GM12878 (cell line): Measurements from ENCODE around the gene ATP1B1. TPM values are rescaled to one million over a fixed set of nuclear protein-coding genes. Genes with fewer than 3 reads are reported as not detected.
A peak's percentile ranks its signal among the peaks of the same experiment; 100 is the strongest.

Experiments used
- ATAC-seq: fragments of 200-7000 bp; cut with Tn5 transposase; 3 replicates; pipeline ENCODE4 v1.9.1; 2020; ENCODE audit warnings: mild to moderate bottlenecking, moderate library complexity
- BruUV-seq: library from RNA; stranded (reverse); fragments of 400-500 nt; replicated peaks from 2 replicates; lab custom pipeline; 2021; lab: Mats Ljungman, UMichigan
- CTCF ChIA-PET: fragments of 300-600 bp; sonication (Branson Sonifier 250); formaldehyde crosslinking; extraction: SDS; loops from one replicate; lab custom pipeline; 2021; ENCODE audit warnings: inconsistent platforms; lab: Yijun Ruan, JAX
- POLR2A ChIA-PET: fragments of 350-600 bp; formaldehyde crosslinking; extraction: SDS; loops from one replicate; lab custom pipeline; 2021; ENCODE audit warnings: inconsistent platforms; lab: Charles Lee
- RAD21 ChIA-PET: fragments of 300-600 bp; sonication (Branson Sonifier 250); formaldehyde crosslinking; loops from one replicate; lab custom pipeline; 2023; ENCODE audit warnings: antibody characterized with exemption; ENCODE audit not compliant: unreplicated experiment; lab: Charles Lee
- SMC1A ChIA-PET: fragments of 300-600 bp; sonication (Branson Sonifier 250); formaldehyde crosslinking; loops from one replicate; lab custom pipeline; 2023; ENCODE audit not compliant: unreplicated experiment, uncharacterized antibody; lab: Charles Lee
- DNase-seq: peaks from one replicate; pipeline ENCODE4 v3.0.0-alpha.2; 2011; ENCODE audit warnings: low read depth, low spot score
- FAIRE-seq: peaks from 3 replicates; lab custom pipeline; 2011; peaks lifted over from hg19 to GRCh38; lab: Jason Lieb, UNC
- H2AFZ ChIP-seq: 2 replicates; pipeline ENCODE4 v1.6.0; 2011; ENCODE audit warnings: low read depth, low read length, control low read depth; ENCODE audit not compliant: control insufficient read depth
- H3K27ac ChIP-seq: 2 replicates; pipeline ENCODE4 v1.5.1; 2011; ENCODE audit warnings: control low read depth; ENCODE audit not compliant: control insufficient read depth, insufficient read depth
- H3K27me3 ChIP-seq, 2 experiments: replicated peaks in 1 of 2; 2 replicates each; pipeline versions ENCODE4 v1.6.0 to v1.6.1; 2011; ENCODE audit warnings: low read length in 1 of 2; ENCODE audit not compliant: control insufficient read depth in 2 of 2, insufficient read depth in 2 of 2
- H3K36me3 ChIP-seq, 2 experiments: 2 replicates each; pipeline ENCODE4 v1.5.1; 2011; ENCODE audit warnings: low read length in 1 of 2; ENCODE audit not compliant: control insufficient read depth in 2 of 2, insufficient read depth in 2 of 2
- H3K4me1 ChIP-seq: 2 replicates; pipeline ENCODE4 v1.6.1; 2011; ENCODE audit warnings: mild to moderate bottlenecking, low read length, moderate library complexity, mixed read lengths; ENCODE audit not compliant: control insufficient read depth, insufficient read depth
- H3K4me2 ChIP-seq: 2 replicates; pipeline ENCODE4 v1.6.0; 2011; ENCODE audit warnings: control low read depth; ENCODE audit not compliant: control insufficient read depth, insufficient read depth
- H3K4me3 ChIP-seq: fragments of 200-600 bp; sonication (generic); 2 replicates; pipeline ENCODE4 v1.5.1; 2016
- H3K79me2 ChIP-seq: 2 replicates; pipeline ENCODE4 v1.6.0; 2011; ENCODE audit warnings: low read length; ENCODE audit not compliant: control insufficient read depth, insufficient read depth
- H3K9ac ChIP-seq: 2 replicates; pipeline ENCODE4 v1.8.0; 2011; ENCODE audit warnings: low read length, control low read depth, mixed read lengths; ENCODE audit not compliant: control insufficient read depth, insufficient read depth
- H3K9me3 ChIP-seq: replicated peaks from 3 replicates; pipeline ENCODE4 v1.5.1; 2011; ENCODE audit warnings: mild to moderate bottlenecking, low read length; ENCODE audit not compliant: control insufficient read depth, insufficient read depth
- H4K20me1 ChIP-seq: 2 replicates; pipeline ENCODE4 v1.6.0; 2011; ENCODE audit not compliant: control insufficient read depth, insufficient read depth
- ATF7 ChIP-seq: fragments of 450-650 bp; IDR thresholded peaks from 2 replicates; pipeline ENCODE4 v1.6.1; 2016; ENCODE audit warnings: low read depth, mild to moderate bottlenecking
- DPF2 ChIP-seq: fragments of 450-650 bp; IDR thresholded peaks from 2 replicates; pipeline ENCODE4 v1.6.1; 2017; ENCODE audit warnings: mild to moderate bottlenecking
- EP300 ChIP-seq, 2 experiments: fragments of 150-350 bp in 1 of 2; IDR thresholded peaks; 2 replicates each; pipeline ENCODE4 v1.6.1; 2011 to 2012; ENCODE audit warnings: low read depth in 2 of 2, low read length in 2 of 2, borderline replicate concordance in 1 of 2, improper control_type of control experiment in 1 of 2, inconsistent platforms in 1 of 2; ENCODE audit not compliant: control insufficient read depth in 1 of 2
- IKZF2 ChIP-seq, 2 experiments: fragments of 450-650 bp; IDR thresholded peaks; 2 replicates each; pipeline ENCODE4 v1.6.1; 2017; ENCODE audit warnings: mild to moderate bottlenecking in 2 of 2, moderate library complexity in 2 of 2
- MEF2A ChIP-seq: IDR thresholded peaks from 2 replicates; pipeline ENCODE4 v1.6.1; 2011; ENCODE audit warnings: low read depth, mild to moderate bottlenecking, low read length, moderate library complexity; ENCODE audit not compliant: insufficient read depth
- MEF2B ChIP-seq: fragments of 450-650 bp; IDR thresholded peaks from 2 replicates; pipeline ENCODE4 v1.6.1; 2018; ENCODE audit warnings: mild to moderate bottlenecking, moderate library complexity; ENCODE audit not compliant: partially characterized antibody, poor library complexity, severe bottlenecking
- MLLT1 ChIP-seq: fragments of 450-650 bp; IDR thresholded peaks from 2 replicates; pipeline ENCODE4 v1.6.1; 2016; ENCODE audit warnings: mild to moderate bottlenecking
- MTA2 ChIP-seq: fragments of 450-650 bp; IDR thresholded peaks from 2 replicates; pipeline ENCODE4 v1.6.1; 2016; ENCODE audit warnings: low read depth, mild to moderate bottlenecking, moderate library complexity
- MXI1 ChIP-seq: fragments of 150-350 bp; IDR thresholded peaks from 2 replicates; pipeline ENCODE4 v1.6.1; 2011; ENCODE audit warnings: low read depth, mild to moderate bottlenecking, inconsistent platforms, low read length, improper control_type of control experiment
- PAX8 ChIP-seq: fragments of 450-650 bp; IDR thresholded peaks from 2 replicates; pipeline ENCODE4 v1.6.1; 2017; ENCODE audit warnings: mild to moderate bottlenecking, moderate library complexity
- PKNOX1 ChIP-seq: fragments of 450-650 bp; IDR thresholded peaks from 2 replicates; pipeline ENCODE4 v1.6.1; 2016; ENCODE audit warnings: mild to moderate bottlenecking
- RFX5 ChIP-seq: IDR thresholded peaks from 2 replicates; pipeline ENCODE4 v1.6.1; 2011; ENCODE audit warnings: low read depth, low read length, improper control_type of control experiment
- SMC3 ChIP-seq: IDR thresholded peaks from 2 replicates; pipeline ENCODE4 v1.6.1; 2011; ENCODE audit warnings: low read length, improper control_type of control experiment, borderline replicate concordance
- SPI1 ChIP-seq: IDR thresholded peaks from 2 replicates; pipeline ENCODE4 v1.6.1; 2011; ENCODE audit warnings: low read depth, mild to moderate bottlenecking, low read length, moderate library complexity, borderline replicate concordance; ENCODE audit not compliant: insufficient read depth
- WGBS: methylation state at CpG from one replicate; pipeline ENCODE4 v1.1.6; 2016; ENCODE audit warnings: low lambda C conversion rate; ENCODE audit not compliant: insufficient replicate concordance, insufficient coverage; ENCODE audit errors: missing lambda C conversion rate; 5-methylcytosine and 5-hydroxymethylcytosine counted together
- in situ Hi-C: fragments of 300-500 bp; cut with MboI; formaldehyde crosslinking; loops from 9 replicates; pipeline ENCODE4 v1.14.3; 2018; ENCODE audit warnings: mixed read lengths
- intact Hi-C: fragments of 100-400 bp; cut with micrococcal nuclease; formaldehyde crosslinking; loops from one replicate; pipeline ENCODE4 v1.14.2; 2022; ENCODE audit not compliant: unreplicated experiment
- polyA plus RNA-seq, 11 experiments: library from polyadenylated mRNA; depleted of rRNA in 4 of 11; unstranded in 6 of 11; stranded (reverse) in 5 of 11; fragments of >200 nt; fragmentation: Nextera tagmentation in 4 of 11; fragmentation: Illumina TruSeq in 1 of 11; extraction: Ambion mirVana in 4 of 11; extraction: Trizol in 1 of 11; gene quantifications; 1 replicate in 1 of 11; 2 replicates in 10 of 11; pipeline versions ENCODE4 v1.2.1 to v1.2.3, GENCODE V29; 2011 to 2016; ENCODE audit warnings: inconsistent platforms in 2 of 11, missing spikeins in 2 of 11, low read depth in 1 of 11
- total RNA-seq, 4 experiments: library from RNA; depleted of rRNA in 3 of 4; stranded (reverse); fragments of >200 nt in 3 of 4; fragmentation: Illumina TruSeq in 1 of 4; extraction: Trizol in 1 of 4; gene quantifications; 2 replicates each; pipeline versions ENCODE4 v1.2.1 to v1.2.3, GENCODE V29; 2013 to 2021
- TF ChIP-seq, protein P1 (sequence below): fragments of 450-650 bp; IDR thresholded peaks from 2 replicates; pipeline ENCODE4 v1.6.1; 2017; ENCODE audit warnings: low read depth, mild to moderate bottlenecking, moderate library complexity

Gene ATP1B1
- total and polyA plus RNA-seq, 10 of the 15 experiments (the other 5 are each of a cell fraction or from before 2014, with no cell fraction given), result 0.84 to 14.0 (median 1.4) TPM

DNA sequence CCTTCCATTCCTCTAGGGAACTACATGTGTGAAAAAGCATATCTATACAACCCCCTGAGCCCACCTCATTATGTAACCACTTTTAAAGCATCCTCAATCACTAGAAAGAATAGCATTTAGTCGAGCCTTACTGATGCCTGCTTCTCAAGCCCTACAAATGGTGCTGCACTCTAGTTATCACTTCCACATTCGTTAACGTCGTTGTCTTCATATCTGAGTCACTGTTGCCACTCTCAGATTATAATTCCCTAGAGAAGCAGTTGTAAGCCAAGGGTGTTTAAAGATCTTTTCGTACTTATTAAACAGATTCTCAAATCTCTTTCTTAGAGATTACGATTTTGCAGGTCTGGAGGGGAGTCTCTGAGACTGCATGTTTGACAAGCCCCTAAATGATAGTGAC, 16.5 kb downstream of the ATP1B1 start:
- Histone ChIP-seq H3K4me3 (no peak overlapping the region), H3K4me1 (no peaks in the 10 kb centered on the region), H3K9me3 (no peaks in the 10 kb centered on the region), H2AFZ (no peak overlapping the region), H4K20me1 (no peaks in the 10 kb centered on the region), H3K36me3 (no peaks in the 10 kb centered on the region; a peak in 2 of 4 replicates), H3K27me3 (no peaks in the 10 kb centered on the region), H3K9ac (no peak overlapping the region), H3K79me2 (no peaks in the 10 kb centered on the region), H3K27ac (no peak overlapping the region), H3K4me2 (no peak overlapping the region)
- ChIA-PET CTCF (no interaction called here), SMC1A (no interaction called here), POLR2A (no interaction called here), RAD21 (no interaction called here)
- DNase-seq (no peak), FAIRE-seq (no peak), ATAC-seq (peak; percentile 93)
- in situ Hi-C loops, result no loop called here
- BruUV-seq, result no TSS peak
- 30% methylated on average over 6 of the region's 6 CpGs for WGBS
- TF ChIP-seq RFX5, result 0 out of 2 replicates have a peak, but pooled peaks have one; percentile 19
- no peak for TF ChIP-seq SMC3
- TF ChIP-seq MEF2B, result peak; percentile 86
- TF ChIP-seq DPF2, result 0 out of 2 replicates have a peak, but pooled peaks have one; percentile 13
- peak; percentile 77; the same call in 1 of the 2 replicates for TF ChIP-seq SPI1
- TF ChIP-seq IKZF2 (IDR thresholded peaks at IDR 0.05), result peak in 1 of 2 experiments; percentile 17; a peak in 1 of 4 replicates
- 0 out of 4 replicates have a peak, but pooled peaks of 1 of the 2 experiments have one; percentile 30 for TF ChIP-seq EP300 (IDR thresholded peaks at IDR 0.05; ENCODE audit: borderline replicate concordance in 1 of 2, control insufficient read depth in 1 of 2, low read depth in 2 of 2, low read length in 2 of 2)
- TF ChIP-seq MLLT1, result 0 out of 2 replicates have a peak, but pooled peaks have one; percentile 18
- no peak for TF ChIP-seq MEF2A
- peak; percentile 38; the same call in 1 of the 2 replicates for TF ChIP-seq ATF7
- TF ChIP-seq MXI1, result no peak
- TF ChIP-seq MTA2, result peak; percentile 33; the same call in 1 of the 2 replicates
- TF ChIP-seq, protein P1, sequence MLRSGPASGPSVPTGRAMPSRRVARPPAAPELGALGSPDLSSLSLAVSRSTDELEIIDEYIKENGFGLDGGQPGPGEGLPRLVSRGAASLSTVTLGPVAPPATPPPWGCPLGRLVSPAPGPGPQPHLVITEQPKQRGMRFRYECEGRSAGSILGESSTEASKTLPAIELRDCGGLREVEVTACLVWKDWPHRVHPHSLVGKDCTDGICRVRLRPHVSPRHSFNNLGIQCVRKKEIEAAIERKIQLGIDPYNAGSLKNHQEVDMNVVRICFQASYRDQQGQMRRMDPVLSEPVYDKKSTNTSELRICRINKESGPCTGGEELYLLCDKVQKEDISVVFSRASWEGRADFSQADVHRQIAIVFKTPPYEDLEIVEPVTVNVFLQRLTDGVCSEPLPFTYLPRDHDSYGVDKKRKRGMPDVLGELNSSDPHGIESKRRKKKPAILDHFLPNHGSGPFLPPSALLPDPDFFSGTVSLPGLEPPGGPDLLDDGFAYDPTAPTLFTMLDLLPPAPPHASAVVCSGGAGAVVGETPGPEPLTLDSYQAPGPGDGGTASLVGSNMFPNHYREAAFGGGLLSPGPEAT, result 0 out of 2 replicates have a peak, but pooled peaks have one; percentile 33
- no peak for TF ChIP-seq PAX8
- TF ChIP-seq PKNOX1, result peak; percentile 36
- intact Hi-C loops, result no loop called here
